Prostate gland (tissue), 2 donors: ENCODE measurements around the gene RASL10A. TPM values are rescaled to one million over a fixed set of nuclear protein-coding genes. Genes with fewer than 3 reads are reported as not detected.
A peak's percentile ranks its signal among the peaks of the same experiment; 100 is the strongest.

Source experiments
- DNase-seq: peaks from one replicate; pipeline ENCODE4 v3.0.0-alpha.2; 2019; ENCODE audit warnings: low spot score
- H3K27ac ChIP-seq, 2 donors: fragments of 200-600 bp; sonication (generic); 2 replicates each; pipeline ENCODE4 v1.5.1; 2017 to 2019
- H3K27me3 ChIP-seq: fragments of 200-600 bp; sonication (generic); replicated peaks from 2 replicates; pipeline ENCODE4 v1.5.1; 2019; ENCODE audit not compliant: insufficient read depth
- H3K36me3 ChIP-seq, 2 donors: fragments of 200-600 bp; sonication (generic); 1 replicate in 1 of 2; 2 replicates in 1 of 2; pipeline versions ENCODE4 v1.5.1 to v1.8.1; 2017 to 2019
- H3K4me1 ChIP-seq: fragments of 200-600 bp; sonication (generic); replicated peaks from 2 replicates; pipeline ENCODE4 v1.5.1; 2019
- H3K4me3 ChIP-seq, 2 donors: fragments of 200-600 bp; sonication (generic); 2 replicates each; pipeline ENCODE4 v1.5.1; 2017 to 2019
- H3K9me3 ChIP-seq: fragments of 200-600 bp; sonication (generic); 2 replicates; pipeline ENCODE4 v1.5.1; 2017
- CTCF ChIP-seq, 4 experiments: fragments of 200-600 bp in 2 of 4; fragments of 450-650 bp in 2 of 4; sonication (generic) in 2 of 4; IDR thresholded peaks; 1 replicate in 3 of 4; 2 replicates in 1 of 4; pipeline ENCODE4 v1.5.1; 2016 to 2019; ENCODE audit warnings: antibody characterized with exemption in 4 of 4, mild to moderate bottlenecking in 2 of 4, moderate library complexity in 2 of 4
- POLR2A ChIP-seq: fragments of 450-650 bp; IDR thresholded peaks from one replicate; pipeline ENCODE4 v1.6.1; 2016; ENCODE audit warnings: antibody characterized with exemption, mild to moderate bottlenecking
- POLR2AphosphoS5 ChIP-seq: sonication (generic); formaldehyde crosslinking; IDR thresholded peaks from one replicate; pipeline ENCODE4 v1.6.1; 2017; ENCODE audit warnings: antibody characterized with exemption
- WGBS: methylation state at CpG from one replicate; pipeline ENCODE4 v1.1.5; 2018; 5-methylcytosine and 5-hydroxymethylcytosine counted together
- intact Hi-C: fragments of 100-400 bp; cut with DNase I; formaldehyde crosslinking; loops from one replicate; pipeline ENCODE4 v1.14.2; 2022
- total RNA-seq, 2 donors: library from RNA; depleted of rRNA; stranded (reverse); fragments of >200 nt; gene quantifications; one replicate each; pipeline ENCODE4 v1.1.0, GENCODE V29; 2016

Gene RASL10A
- total RNA-seq, 2 donors from 2014 or later, result 9.2 to 15.1 TPM

- intact Hi-C loops, result no loop called here
- 7% methylated on average over 13 of the region's 13 CpGs for WGBS
- Histone ChIP-seq H3K4me1 (peaks cover 6% of the 10 kb centered on the region), H3K27ac (peak overlapping the region; percentile 97 to 98), H3K27me3 (no peaks in the 10 kb centered on the region), H3K4me3 (peak overlapping the region; percentile 84 to 92), H3K36me3 (peaks cover 0 to 5% of the 10 kb centered on the region in 2 donors), H3K9me3 (no peaks in the 10 kb centered on the region)
- no peak for TF ChIP-seq POLR2A
- TF ChIP-seq CTCF (IDR thresholded peaks at IDR 0.05), result no peak
- TF ChIP-seq POLR2AphosphoS5, result peak; percentile 7
- DNase-seq, result no peak
Measured at GRCh38 chr22:29269731-29270474, 45.6 kb downstream of the RASL10A start.

DNA sequence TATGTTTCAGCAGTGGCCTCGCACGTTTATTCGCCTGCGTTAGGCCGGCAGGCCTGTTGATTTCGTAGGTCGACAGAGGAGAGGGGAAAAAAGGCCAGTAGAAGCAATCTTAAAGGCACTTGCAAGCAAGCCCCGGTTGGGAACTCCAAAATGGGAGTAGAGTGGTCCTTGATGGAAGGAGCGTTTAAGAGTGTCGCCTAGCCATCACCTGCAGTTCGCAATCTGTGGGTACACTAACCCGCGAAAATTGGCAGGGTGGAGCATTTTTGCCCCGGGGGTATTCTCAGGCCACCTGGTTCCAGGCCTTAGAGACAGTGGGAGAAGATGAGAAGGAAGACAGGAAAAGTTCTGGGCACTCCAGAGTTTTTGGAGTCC lies 46.3 kb downstream of the RASL10A start:
- peaks cover 0 to 5% of the 10 kb centered on the region in 2 donors for H3K36me3 ChIP-seq
- H3K4me1 ChIP-seq, result peaks cover 6% of the 10 kb centered on the region
- peak overlapping the region; percentile 97 to 98 for H3K27ac ChIP-seq
- peak overlapping the region; percentile 84 to 92 for H3K4me3 ChIP-seq
- intact Hi-C loops, result no loop called here
- no peak for DNase-seq
- no peaks in the 10 kb centered on the region for H3K9me3 ChIP-seq
- TF ChIP-seq POLR2AphosphoS5 (no peak), CTCF (IDR thresholded peaks at IDR 0.05) (no peak)
- 0% methylated on average over 14 of the region's 14 CpGs for WGBS
- H3K27me3 ChIP-seq, result no peaks in the 10 kb centered on the region

GRCh38 chr22:29268511-29269229 lies 46.8 kb downstream of the RASL10A start:
- H3K36me3 ChIP-seq, result peaks cover 0 to 5% of the 10 kb centered on the region in 2 donors
- H3K4me3 ChIP-seq, result peak overlapping the region; percentile 84 to 92
- H3K27ac ChIP-seq, result peak overlapping the region; percentile 97 to 98
- no peaks in the 10 kb centered on the region for H3K27me3 ChIP-seq
- no peaks in the 10 kb centered on the region for H3K9me3 ChIP-seq
- intact Hi-C loops, result no loop called here
- peak; percentile 24 for DNase-seq
- TF ChIP-seq CTCF (IDR thresholded peaks at IDR 0.05) (no peak), POLR2AphosphoS5 (no peak), POLR2A (no peak)
- H3K4me1 ChIP-seq, result peaks cover 6% of the 10 kb centered on the region
- WGBS, result under 1% methylated on average over 49 of the region's 51 CpGs

- Histone ChIP-seq H3K27ac (peak within 1 kb of the TSS; percentile 97 to 98), H3K36me3 (peaks cover 0 to 5% of the 10 kb centered on the region in 2 donors), H3K4me3 (peak within 1 kb of the TSS; percentile 84 to 92), H3K27me3 (no peaks in the 10 kb centered on the region), H3K4me1 (peaks cover 6% of the 10 kb centered on the region), H3K9me3 (no peaks in the 10 kb centered on the region)
- WGBS, result under 1% methylated on average over 48 of the region's 67 CpGs
- peak; percentile 91 for DNase-seq
- intact Hi-C loops, result no loop called here
- TF ChIP-seq POLR2A, result peak; percentile 85
- TF ChIP-seq POLR2AphosphoS5, result peak; percentile 96
- TF ChIP-seq CTCF (IDR thresholded peaks at IDR 0.05), result no peak
Measured at GRCh38 chr22:29267858-29268510, 47.5 kb downstream of the RASL10A start, which contains the start of the genes EWSR1 and RHBDD3. Gene EWSR1 (plus strand): TSS chr22:29268268. CDS start chr22:29268337, 69 bp downstream. Gene RHBDD3 (minus strand): TSS chr22:29267981. CDS start chr22:29265626, 2,355 bp downstream.
